Activated CD8-positive, alpha-beta T cell treated with anti-CD3 and anti-CD28 coated beads, Interleukin-2, amount 10 ng/mL, durations not matched to agents 7 days and 5 days (primary cell): ENCODE results near the gene DYDC2. TPM values are rescaled to one million over a fixed set of nuclear protein-coding genes. Genes with fewer than 3 reads are reported as not detected.
A peak's percentile ranks its signal among the peaks of the same experiment; 100 is the strongest.

ENCODE experiments used
- ATAC-seq: fragments of 150-1000 bp; cut with Tn5 transposase; one replicate; pipeline ENCODE4 v1.10.0; 2021; ENCODE audit warnings: moderate library complexity
- CTCF ChIA-PET: fragments of 350-600 bp; sonication (Branson Sonifier 250); formaldehyde crosslinking; loops from one replicate; lab custom pipeline; 2021; ENCODE audit warnings: antibody characterized with exemption; lab: Charles Lee
- POLR2A ChIA-PET: fragments of 350-600 bp; sonication (Branson Sonifier 250); formaldehyde crosslinking; loops from one replicate; lab custom pipeline; 2021; ENCODE audit warnings: antibody characterized with exemption; lab: Charles Lee
- DNase-seq: peaks from one replicate; pipeline ENCODE4 v3.0.0-alpha.2; 2020
- H3K27ac Mint-ChIP-seq: one replicate; pipeline ENCODE4 v1.8.0; 2021; ENCODE audit warnings: mild to moderate bottlenecking, mixed read lengths
- H3K27me3 Mint-ChIP-seq: one replicate; pipeline ENCODE4 v1.8.0; 2021; ENCODE audit warnings: low read depth, mixed read lengths
- H3K36me3 Mint-ChIP-seq: one replicate; pipeline ENCODE4 v1.8.0; 2021; ENCODE audit warnings: low read depth, mixed read lengths
- H3K4me1 Mint-ChIP-seq: one replicate; pipeline ENCODE4 v1.8.0; 2021; ENCODE audit warnings: low read depth, mixed read lengths
- H3K4me3 Mint-ChIP-seq: one replicate; pipeline ENCODE4 v1.8.0; 2021; ENCODE audit warnings: mild to moderate bottlenecking, mixed read lengths
- H3K9me3 Mint-ChIP-seq: one replicate; pipeline ENCODE4 v1.8.0; 2022; ENCODE audit warnings: mixed read lengths; ENCODE audit not compliant: insufficient read depth
- total RNA-seq, 2 experiments: library from RNA; stranded (reverse); gene quantifications; one replicate each; pipeline ENCODE4 v1.2.3, GENCODE V29; 2021

DYDC2 gene
- total RNA-seq, 2 experiments from 2014 or later = not detected

- DNase-seq (no peak), ATAC-seq (no peak)
- POLR2A ChIA-PET = interaction anchor here (0.7 kb wide), 1 partner anchor 10 kb away, joined by 4 read pairs; no protein-coding TSS in a partner anchor
- Mint-ChIP-seq H3K9me3 (no peaks in the 10 kb centered on the region), H3K4me1 (peaks cover 13% of the 10 kb centered on the region), H3K27me3 (peaks cover 10% of the 10 kb centered on the region), H3K4me3 (no peak overlapping the region), H3K27ac (no peak overlapping the region), H3K36me3 (peaks cover 2% of the 10 kb centered on the region)
- CTCF ChIA-PET = interaction anchor here (1.5 to 3.9 kb wide), 5 partner anchors 23 to 99 kb away, joined by 3 to 32 read pairs (median 9); no protein-coding TSS in a partner anchor
Measured at GRCh38 chr10:80406204-80406603, 49.6 kb downstream of the DYDC2 start.

GRCh38 chr10:80407812-80408241 lies 51.2 kb downstream of the DYDC2 start:
- H3K4me1 Mint-ChIP-seq = peaks cover 21% of the 10 kb centered on the region
- peak overlapping the region; percentile 65 for H3K27ac Mint-ChIP-seq
- H3K4me3 Mint-ChIP-seq = peak overlapping the region; percentile 72
- DNase-seq (peak; percentile 44), ATAC-seq (peak; percentile 38)
- CTCF ChIA-PET = interaction anchor here (0.8 to 3.9 kb wide), 7 partner anchors 14 to 129 kb away, joined by 3 to 32 read pairs (median 6); no protein-coding TSS in a partner anchor
- H3K9me3 Mint-ChIP-seq = no peaks in the 10 kb centered on the region
- H3K27me3 Mint-ChIP-seq = peaks cover 10% of the 10 kb centered on the region
- POLR2A ChIA-PET = interaction anchor here (0.6 to 0.7 kb wide), 2 partner anchors 15 to 577 kb away, joined by 3 to 4 read pairs; no protein-coding TSS in a partner anchor
- peaks cover 2% of the 10 kb centered on the region for H3K36me3 Mint-ChIP-seq

- Mint-ChIP-seq H3K27ac (peak within 1 kb of the TSS; percentile 65), H3K4me1 (peaks cover 26% of the 10 kb centered on the region), H3K9me3 (no peaks in the 10 kb centered on the region), H3K27me3 (peaks cover 10% of the 10 kb centered on the region), H3K4me3 (peak within 1 kb of the TSS; percentile 72), H3K36me3 (peaks cover 2% of the 10 kb centered on the region)
- DNase-seq = peak; percentile 88
- peak; percentile 97 for ATAC-seq
- POLR2A ChIA-PET = interaction anchor here (0.6 to 0.7 kb wide), 2 partner anchors 14 to 578 kb away, joined by 3 to 4 read pairs; no protein-coding TSS in a partner anchor
- CTCF ChIA-PET = interaction anchor here (0.8 to 3.9 kb wide), 8 partner anchors 13 to 128 kb away, joined by 3 to 32 read pairs (median 7); no protein-coding TSS in a partner anchor
Measured at GRCh38 chr10:80408242-80409101, 51.9 kb downstream of the DYDC2 start, which contains the start of gene PRXL2A. PRXL2A (plus strand) TSS chr10:80408551; CDS start chr10:80420468, 11,917 bp downstream.

GRCh38 chr10:80409121-80409520 lies 52.5 kb downstream of the DYDC2 start:
- ChIA-PET POLR2A (no interaction called here), CTCF (interaction anchor here (0.6 to 2.2 kb wide), 3 partner anchors 36 to 1049 kb away, joined by 3 to 11 read pairs (median 3); no protein-coding TSS in a partner anchor)
- no peak for DNase-seq
- H3K4me3 Mint-ChIP-seq = peak overlapping the region; percentile 72
- H3K27ac Mint-ChIP-seq = no peak overlapping the region
- no peaks in the 10 kb centered on the region for H3K9me3 Mint-ChIP-seq
- H3K27me3 Mint-ChIP-seq = peaks cover 10% of the 10 kb centered on the region
- H3K4me1 Mint-ChIP-seq = peaks cover 26% of the 10 kb centered on the region
- peaks cover 2% of the 10 kb centered on the region for H3K36me3 Mint-ChIP-seq
- ATAC-seq = no peak

- ATAC-seq = no peak
- Mint-ChIP-seq H3K4me1 (peaks cover 26% of the 10 kb centered on the region), H3K27ac (no peak overlapping the region), H3K9me3 (no peaks in the 10 kb centered on the region), H3K4me3 (peak overlapping the region; percentile 72), H3K27me3 (peaks cover 8% of the 10 kb centered on the region), H3K36me3 (peaks cover 2% of the 10 kb centered on the region)
- ChIA-PET CTCF (interaction anchor here (0.5 to 2.2 kb wide), 4 partner anchors 35 to 121 kb away, joined by 3 to 11 read pairs (median 3); no protein-coding TSS in a partner anchor), POLR2A (no interaction called here)
- DNase-seq = no peak
Measured at GRCh38 chr10:80410122-80410521, 53.5 kb downstream of the DYDC2 start.

- ChIA-PET CTCF (interaction anchor here (0.5 to 2.2 kb wide), 6 partner anchors 25 to 120 kb away, joined by 3 to 11 read pairs (median 4); no protein-coding TSS in a partner anchor), POLR2A (no interaction called here)
- peaks cover 6% of the 10 kb centered on the region for H3K27me3 Mint-ChIP-seq
- no peak overlapping the region for H3K4me3 Mint-ChIP-seq
- H3K27ac Mint-ChIP-seq = no peak overlapping the region
- DNase-seq (no peak), ATAC-seq (no peak)
- peaks cover 2% of the 10 kb centered on the region for H3K36me3 Mint-ChIP-seq
- peaks cover 26% of the 10 kb centered on the region for H3K4me1 Mint-ChIP-seq
- H3K9me3 Mint-ChIP-seq = no peaks in the 10 kb centered on the region
Measured at GRCh38 chr10:80410578-80411145, 54.1 kb downstream of the DYDC2 start.

- ATAC-seq (no peak), DNase-seq (no peak)
- H3K36me3 Mint-ChIP-seq = peaks cover 2% of the 10 kb centered on the region
- H3K4me1 Mint-ChIP-seq = peaks cover 26% of the 10 kb centered on the region
- ChIA-PET POLR2A (no interaction called here), CTCF (interaction anchor here (0.9 to 1.1 kb wide), 4 partner anchors 11 to 34 kb away, joined by 3 to 4 read pairs (median 4); no protein-coding TSS in a partner anchor)
- H3K27ac Mint-ChIP-seq = no peak overlapping the region
- H3K4me3 Mint-ChIP-seq = no peak overlapping the region
- no peaks in the 10 kb centered on the region for H3K9me3 Mint-ChIP-seq
- peaks cover 3% of the 10 kb centered on the region for H3K27me3 Mint-ChIP-seq
Measured at GRCh38 chr10:80411267-80411668, 54.7 kb downstream of the DYDC2 start.

GRCh38 chr10:80411681-80412220 lies 55.2 kb downstream of the DYDC2 start:
- ATAC-seq (no peak), DNase-seq (no peak)
- peaks cover 26% of the 10 kb centered on the region for H3K4me1 Mint-ChIP-seq
- H3K27me3 Mint-ChIP-seq = peaks cover 2% of the 10 kb centered on the region
- H3K9me3 Mint-ChIP-seq = no peaks in the 10 kb centered on the region
- peak overlapping the region; percentile 13 for H3K27ac Mint-ChIP-seq
- H3K36me3 Mint-ChIP-seq = peaks cover 2% of the 10 kb centered on the region
- no peak overlapping the region for H3K4me3 Mint-ChIP-seq
- CTCF ChIA-PET = interaction anchor here (0.9 to 1.1 kb wide), 4 partner anchors 10 to 33 kb away, joined by 3 to 4 read pairs (median 4); no protein-coding TSS in a partner anchor
- POLR2A ChIA-PET = no interaction called here

- DNase-seq (no peak), ATAC-seq (no peak)
- H3K4me1 Mint-ChIP-seq = peaks cover 24% of the 10 kb centered on the region
- H3K9me3 Mint-ChIP-seq = no peaks in the 10 kb centered on the region
- H3K27me3 Mint-ChIP-seq = peaks cover 2% of the 10 kb centered on the region
- CTCF ChIA-PET = interaction anchor here (1.1 kb wide), 1 partner anchor 9 kb away, joined by 3 read pairs; no protein-coding TSS in a partner anchor
- H3K4me3 Mint-ChIP-seq = no peak overlapping the region
- H3K27ac Mint-ChIP-seq = peak overlapping the region; percentile 3
- POLR2A ChIA-PET = no interaction called here
- peaks cover 2% of the 10 kb centered on the region for H3K36me3 Mint-ChIP-seq
Measured at GRCh38 chr10:80412486-80412885, 55.9 kb downstream of the DYDC2 start.

GRCh38 chr10:80413271-80413996 lies 56.9 kb downstream of the DYDC2 start:
- H3K9me3 Mint-ChIP-seq = no peaks in the 10 kb centered on the region
- ATAC-seq = no peak
- H3K27me3 Mint-ChIP-seq = no peaks in the 10 kb centered on the region
- H3K36me3 Mint-ChIP-seq = no peaks in the 10 kb centered on the region
- H3K27ac Mint-ChIP-seq = peak overlapping the region; percentile 45
- H3K4me1 Mint-ChIP-seq = peaks cover 19% of the 10 kb centered on the region
- ChIA-PET CTCF (interaction anchor here (1.0 to 1.2 kb wide), 2 partner anchors 35 to 92 kb away, joined by 4 to 5 read pairs; no protein-coding TSS in a partner anchor), POLR2A (interaction anchor here (1.1 kb wide), 1 partner anchor 84 kb away, joined by 3 read pairs; no protein-coding TSS in a partner anchor)
- DNase-seq = no peak
- no peak overlapping the region for H3K4me3 Mint-ChIP-seq
